ENCODE measurements around the gene PIP5K1B. TPM values are rescaled to one million over a fixed set of nuclear protein-coding genes. Genes with fewer than 3 reads are reported as not detected.

The PIP5K1B gene
- total RNA-seq, 1 experiment from 2014 or later, result 5.2 TPM

DNA sequence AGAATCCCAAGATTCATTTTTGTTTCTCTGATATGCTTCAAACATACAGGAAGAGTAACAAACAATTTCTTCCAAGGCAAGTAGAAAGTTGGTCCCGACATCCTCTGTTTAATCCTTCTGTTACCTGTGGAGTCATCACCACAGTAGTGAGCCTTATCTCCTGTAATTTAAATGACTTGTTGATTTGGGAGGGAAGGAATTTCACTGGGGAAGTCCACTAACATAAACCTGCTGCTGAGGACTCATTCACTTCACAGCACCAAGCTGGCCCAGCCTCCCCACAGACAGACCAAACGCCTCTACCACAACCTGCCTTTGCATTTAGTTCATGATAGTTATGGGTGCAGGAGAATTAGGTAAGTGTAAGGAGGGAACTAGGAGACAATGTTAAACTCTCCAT is 245.6 kb downstream of the PIP5K1B start (continued):
- TF ChIP-seq, protein P1, sequence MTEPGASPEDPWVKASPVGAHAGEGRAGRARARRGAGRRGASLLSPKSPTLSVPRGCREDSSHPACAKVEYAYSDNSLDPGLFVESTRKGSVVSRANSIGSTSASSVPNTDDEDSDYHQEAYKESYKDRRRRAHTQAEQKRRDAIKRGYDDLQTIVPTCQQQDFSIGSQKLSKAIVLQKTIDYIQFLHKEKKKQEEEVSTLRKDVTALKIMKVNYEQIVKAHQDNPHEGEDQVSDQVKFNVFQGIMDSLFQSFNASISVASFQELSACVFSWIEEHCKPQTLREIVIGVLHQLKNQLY (CRISPR knock-in tag; IDR thresholded peaks at IDR 0.05), result no peak
- TF ChIP-seq MXD4 (CRISPR knock-in tag; IDR thresholded peaks at IDR 0.05; ENCODE audit: borderline replicate concordance) (no peak), CREM (CRISPR knock-in tag; IDR thresholded peaks at IDR 0.05) (no peak), HMGA2 (CRISPR knock-in tag; IDR thresholded peaks at IDR 0.05) (no peak), NFE2L1 (CRISPR knock-in tag; IDR thresholded peaks at IDR 0.05) (no peak), ELF4 (CRISPR knock-in tag; IDR thresholded peaks at IDR 0.05; ENCODE audit: low read depth) (no peak), SP1 (CRISPR knock-in tag; conservative IDR thresholded peaks at IDR 0.05) (no peak)
- TF ChIP-seq, protein P2, sequence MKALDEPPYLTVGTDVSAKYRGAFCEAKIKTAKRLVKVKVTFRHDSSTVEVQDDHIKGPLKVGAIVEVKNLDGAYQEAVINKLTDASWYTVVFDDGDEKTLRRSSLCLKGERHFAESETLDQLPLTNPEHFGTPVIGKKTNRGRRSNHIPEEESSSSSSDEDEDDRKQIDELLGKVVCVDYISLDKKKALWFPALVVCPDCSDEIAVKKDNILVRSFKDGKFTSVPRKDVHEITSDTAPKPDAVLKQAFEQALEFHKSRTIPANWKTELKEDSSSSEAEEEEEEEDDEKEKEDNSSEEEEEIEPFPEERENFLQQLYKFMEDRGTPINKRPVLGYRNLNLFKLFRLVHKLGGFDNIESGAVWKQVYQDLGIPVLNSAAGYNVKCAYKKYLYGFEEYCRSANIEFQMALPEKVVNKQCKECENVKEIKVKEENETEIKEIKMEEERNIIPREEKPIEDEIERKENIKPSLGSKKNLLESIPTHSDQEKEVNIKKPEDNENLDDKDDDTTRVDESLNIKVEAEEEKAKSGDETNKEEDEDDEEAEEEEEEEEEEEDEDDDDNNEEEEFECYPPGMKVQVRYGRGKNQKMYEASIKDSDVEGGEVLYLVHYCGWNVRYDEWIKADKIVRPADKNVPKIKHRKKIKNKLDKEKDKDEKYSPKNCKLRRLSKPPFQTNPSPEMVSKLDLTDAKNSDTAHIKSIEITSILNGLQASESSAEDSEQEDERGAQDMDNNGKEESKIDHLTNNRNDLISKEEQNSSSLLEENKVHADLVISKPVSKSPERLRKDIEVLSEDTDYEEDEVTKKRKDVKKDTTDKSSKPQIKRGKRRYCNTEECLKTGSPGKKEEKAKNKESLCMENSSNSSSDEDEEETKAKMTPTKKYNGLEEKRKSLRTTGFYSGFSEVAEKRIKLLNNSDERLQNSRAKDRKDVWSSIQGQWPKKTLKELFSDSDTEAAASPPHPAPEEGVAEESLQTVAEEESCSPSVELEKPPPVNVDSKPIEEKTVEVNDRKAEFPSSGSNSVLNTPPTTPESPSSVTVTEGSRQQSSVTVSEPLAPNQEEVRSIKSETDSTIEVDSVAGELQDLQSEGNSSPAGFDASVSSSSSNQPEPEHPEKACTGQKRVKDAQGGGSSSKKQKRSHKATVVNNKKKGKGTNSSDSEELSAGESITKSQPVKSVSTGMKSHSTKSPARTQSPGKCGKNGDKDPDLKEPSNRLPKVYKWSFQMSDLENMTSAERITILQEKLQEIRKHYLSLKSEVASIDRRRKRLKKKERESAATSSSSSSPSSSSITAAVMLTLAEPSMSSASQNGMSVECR (CRISPR knock-in tag; IDR thresholded peaks at IDR 0.05; ENCODE audit: borderline replicate concordance), result no peak
- TF ChIP-seq, protein P3, sequence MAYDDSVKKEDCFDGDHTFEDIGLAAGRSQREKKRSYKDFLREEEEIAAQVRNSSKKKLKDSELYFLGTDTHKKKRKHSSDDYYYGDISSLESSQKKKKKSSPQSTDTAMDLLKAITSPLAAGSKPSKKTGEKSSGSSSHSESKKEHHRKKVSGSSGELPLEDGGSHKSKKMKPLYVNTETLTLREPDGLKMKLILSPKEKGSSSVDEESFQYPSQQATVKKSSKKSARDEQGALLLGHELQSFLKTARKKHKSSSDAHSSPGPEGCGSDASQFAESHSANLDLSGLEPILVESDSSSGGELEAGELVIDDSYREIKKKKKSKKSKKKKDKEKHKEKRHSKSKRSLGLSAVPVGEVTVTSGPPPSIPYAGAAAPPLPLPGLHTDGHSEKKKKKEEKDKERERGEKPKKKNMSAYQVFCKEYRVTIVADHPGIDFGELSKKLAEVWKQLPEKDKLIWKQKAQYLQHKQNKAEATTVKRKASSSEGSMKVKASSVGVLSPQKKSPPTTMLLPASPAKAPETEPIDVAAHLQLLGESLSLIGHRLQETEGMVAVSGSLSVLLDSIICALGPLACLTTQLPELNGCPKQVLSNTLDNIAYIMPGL (CRISPR knock-in tag; IDR thresholded peaks at IDR 0.05), result no peak
- TF ChIP-seq, protein P4, sequence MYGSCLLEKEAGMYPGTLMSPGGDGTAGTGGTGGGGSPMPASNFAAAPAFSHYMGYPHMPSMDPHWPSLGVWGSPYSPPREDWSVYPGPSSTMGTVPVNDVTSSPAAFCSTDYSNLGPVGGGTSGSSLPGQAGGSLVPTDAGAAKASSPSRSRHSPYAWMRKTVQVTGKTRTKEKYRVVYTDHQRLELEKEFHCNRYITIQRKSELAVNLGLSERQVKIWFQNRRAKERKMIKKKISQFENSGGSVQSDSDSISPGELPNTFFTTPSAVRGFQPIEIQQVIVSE (CRISPR knock-in tag; IDR thresholded peaks at IDR 0.05; ENCODE audit: borderline replicate concordance), result no peak
- TF ChIP-seq, protein P5, sequence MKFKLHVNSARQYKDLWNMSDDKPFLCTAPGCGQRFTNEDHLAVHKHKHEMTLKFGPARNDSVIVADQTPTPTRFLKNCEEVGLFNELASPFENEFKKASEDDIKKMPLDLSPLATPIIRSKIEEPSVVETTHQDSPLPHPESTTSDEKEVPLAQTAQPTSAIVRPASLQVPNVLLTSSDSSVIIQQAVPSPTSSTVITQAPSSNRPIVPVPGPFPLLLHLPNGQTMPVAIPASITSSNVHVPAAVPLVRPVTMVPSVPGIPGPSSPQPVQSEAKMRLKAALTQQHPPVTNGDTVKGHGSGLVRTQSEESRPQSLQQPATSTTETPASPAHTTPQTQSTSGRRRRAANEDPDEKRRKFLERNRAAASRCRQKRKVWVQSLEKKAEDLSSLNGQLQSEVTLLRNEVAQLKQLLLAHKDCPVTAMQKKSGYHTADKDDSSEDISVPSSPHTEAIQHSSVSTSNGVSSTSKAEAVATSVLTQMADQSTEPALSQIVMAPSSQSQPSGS (CRISPR knock-in tag; IDR thresholded peaks at IDR 0.05; ENCODE audit: borderline replicate concordance, low read depth), result no peak
- TF ChIP-seq, protein P6, sequence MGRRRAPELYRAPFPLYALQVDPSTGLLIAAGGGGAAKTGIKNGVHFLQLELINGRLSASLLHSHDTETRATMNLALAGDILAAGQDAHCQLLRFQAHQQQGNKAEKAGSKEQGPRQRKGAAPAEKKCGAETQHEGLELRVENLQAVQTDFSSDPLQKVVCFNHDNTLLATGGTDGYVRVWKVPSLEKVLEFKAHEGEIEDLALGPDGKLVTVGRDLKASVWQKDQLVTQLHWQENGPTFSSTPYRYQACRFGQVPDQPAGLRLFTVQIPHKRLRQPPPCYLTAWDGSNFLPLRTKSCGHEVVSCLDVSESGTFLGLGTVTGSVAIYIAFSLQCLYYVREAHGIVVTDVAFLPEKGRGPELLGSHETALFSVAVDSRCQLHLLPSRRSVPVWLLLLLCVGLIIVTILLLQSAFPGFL (CRISPR knock-in tag; IDR thresholded peaks at IDR 0.05; ENCODE audit: borderline replicate concordance), result no peak
- TF ChIP-seq, protein P7, sequence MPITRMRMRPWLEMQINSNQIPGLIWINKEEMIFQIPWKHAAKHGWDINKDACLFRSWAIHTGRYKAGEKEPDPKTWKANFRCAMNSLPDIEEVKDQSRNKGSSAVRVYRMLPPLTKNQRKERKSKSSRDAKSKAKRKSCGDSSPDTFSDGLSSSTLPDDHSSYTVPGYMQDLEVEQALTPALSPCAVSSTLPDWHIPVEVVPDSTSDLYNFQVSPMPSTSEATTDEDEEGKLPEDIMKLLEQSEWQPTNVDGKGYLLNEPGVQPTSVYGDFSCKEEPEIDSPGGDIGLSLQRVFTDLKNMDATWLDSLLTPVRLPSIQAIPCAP (CRISPR knock-in tag; IDR thresholded peaks at IDR 0.05), result no peak
- TF ChIP-seq, protein P8, sequence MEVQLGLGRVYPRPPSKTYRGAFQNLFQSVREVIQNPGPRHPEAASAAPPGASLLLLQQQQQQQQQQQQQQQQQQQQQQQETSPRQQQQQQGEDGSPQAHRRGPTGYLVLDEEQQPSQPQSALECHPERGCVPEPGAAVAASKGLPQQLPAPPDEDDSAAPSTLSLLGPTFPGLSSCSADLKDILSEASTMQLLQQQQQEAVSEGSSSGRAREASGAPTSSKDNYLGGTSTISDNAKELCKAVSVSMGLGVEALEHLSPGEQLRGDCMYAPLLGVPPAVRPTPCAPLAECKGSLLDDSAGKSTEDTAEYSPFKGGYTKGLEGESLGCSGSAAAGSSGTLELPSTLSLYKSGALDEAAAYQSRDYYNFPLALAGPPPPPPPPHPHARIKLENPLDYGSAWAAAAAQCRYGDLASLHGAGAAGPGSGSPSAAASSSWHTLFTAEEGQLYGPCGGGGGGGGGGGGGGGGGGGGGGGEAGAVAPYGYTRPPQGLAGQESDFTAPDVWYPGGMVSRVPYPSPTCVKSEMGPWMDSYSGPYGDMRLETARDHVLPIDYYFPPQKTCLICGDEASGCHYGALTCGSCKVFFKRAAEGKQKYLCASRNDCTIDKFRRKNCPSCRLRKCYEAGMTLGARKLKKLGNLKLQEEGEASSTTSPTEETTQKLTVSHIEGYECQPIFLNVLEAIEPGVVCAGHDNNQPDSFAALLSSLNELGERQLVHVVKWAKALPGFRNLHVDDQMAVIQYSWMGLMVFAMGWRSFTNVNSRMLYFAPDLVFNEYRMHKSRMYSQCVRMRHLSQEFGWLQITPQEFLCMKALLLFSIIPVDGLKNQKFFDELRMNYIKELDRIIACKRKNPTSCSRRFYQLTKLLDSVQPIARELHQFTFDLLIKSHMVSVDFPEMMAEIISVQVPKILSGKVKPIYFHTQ (CRISPR knock-in tag; IDR thresholded peaks at IDR 0.05), result no peak

All from WTC11 (cell line).